Muscle layer of colon (tissue), 2 donors: ENCODE data around the gene DNAH11.
"Not testable (repeated sequence)": the region's sequence is repeated elsewhere in the genome, so short reads cannot be mapped to it uniquely, and the experiment has no call there.

ENCODE experiments used
- H3K27ac ChIP-seq: one replicate; pipeline ENCODE4 v1.7.0; 2013; ENCODE audit warnings: low read depth, mild to moderate bottlenecking, low read length, moderate library complexity
- H3K27me3 ChIP-seq, 2 donors: one replicate each; pipeline ENCODE4 v1.7.0; 2013; ENCODE audit warnings: low read length in 2 of 2, mild to moderate bottlenecking in 2 of 2; ENCODE audit not compliant: insufficient read depth in 2 of 2, control insufficient read depth in 1 of 2
- H3K36me3 ChIP-seq: one replicate; pipeline ENCODE4 v1.7.0; 2013; ENCODE audit warnings: mild to moderate bottlenecking, low read length; ENCODE audit not compliant: insufficient read depth
- H3K4me1 ChIP-seq: one replicate; pipeline ENCODE4 v1.7.0; 2013; ENCODE audit warnings: mild to moderate bottlenecking, low read length; ENCODE audit not compliant: insufficient read depth
- H3K4me3 ChIP-seq, 2 donors: one replicate each; pipeline ENCODE4 v1.7.0; 2013; ENCODE audit warnings: low read length in 2 of 2, low read depth in 1 of 2, mild to moderate bottlenecking in 1 of 2, moderate library complexity in 1 of 2
- H3K9ac ChIP-seq: one replicate; pipeline ENCODE4 v1.7.0; 2013; ENCODE audit warnings: low read length
- H3K9me3 ChIP-seq: one replicate; pipeline ENCODE4 v1.7.0; 2013; ENCODE audit warnings: mild to moderate bottlenecking, low read length
- donor health status: abdominal sarcoma.
- donor health status: Adenocarcinoma of cecum.

DNAH11 gene

DNA sequence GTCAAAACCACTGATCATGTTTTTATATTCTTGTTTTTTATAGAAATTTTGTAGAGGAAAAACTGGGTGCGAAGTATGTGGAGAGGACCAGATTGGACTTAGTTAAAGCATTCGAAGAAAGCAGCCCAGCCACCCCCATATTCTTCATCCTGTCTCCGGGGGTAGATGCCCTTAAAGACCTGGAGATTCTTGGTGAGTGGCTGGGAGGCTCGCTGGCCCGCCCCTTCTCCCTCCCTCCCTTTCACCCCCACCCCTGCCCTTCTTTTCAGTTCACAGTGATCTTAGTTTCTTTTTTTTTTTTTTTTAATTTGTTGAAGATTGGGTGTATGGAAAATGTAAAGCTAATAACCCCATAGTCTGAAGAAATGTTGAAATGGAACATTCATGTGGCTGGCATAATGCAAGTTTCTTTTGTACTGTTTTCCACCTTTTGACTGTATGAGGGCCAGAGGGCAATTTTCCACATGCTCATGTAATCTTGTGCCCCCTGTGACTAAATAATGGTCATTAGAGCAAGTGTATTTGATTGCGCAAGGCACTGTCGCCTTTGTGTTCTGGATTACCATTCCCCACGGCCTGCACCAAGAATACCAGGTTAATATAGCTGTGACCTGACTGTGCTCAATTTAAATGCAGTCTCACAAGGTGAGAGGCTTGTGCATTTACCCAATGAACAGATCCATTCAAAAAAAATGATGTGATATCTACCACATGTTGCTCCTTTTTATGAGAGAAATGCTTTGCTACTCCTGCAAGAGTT, 325.2 kb downstream of the DNAH11 start:
- Histone ChIP-seq H3K4me3 (no peak overlapping the region), H3K27me3 (no peaks in the 10 kb centered on the region), H3K36me3 (no peaks in the 10 kb centered on the region), H3K9ac (no peak overlapping the region), H3K9me3 (no peaks in the 10 kb centered on the region), H3K4me1 (no peaks in the 10 kb centered on the region), H3K27ac (no peak overlapping the region)

DNA sequence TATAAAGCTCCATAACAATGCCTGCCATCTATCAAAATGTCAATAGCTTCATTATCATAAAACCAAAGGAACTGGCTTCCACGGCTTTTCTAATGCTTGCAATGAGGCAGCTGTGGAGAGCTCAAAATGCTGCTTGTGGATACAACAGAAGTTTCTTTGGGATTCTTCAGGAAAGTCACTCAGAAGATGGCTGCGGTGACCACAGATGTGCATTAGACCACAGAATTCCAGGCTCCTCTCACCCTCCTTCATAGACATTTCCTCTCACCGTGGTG, 325.7 kb downstream of the DNAH11 start:
- Histone ChIP-seq H3K4me1 (no peaks in the 10 kb centered on the region), H3K27ac (no peak overlapping the region), H3K9ac (no peak overlapping the region), H3K4me3 (no peak overlapping the region), H3K36me3 (no peaks in the 10 kb centered on the region), H3K9me3 (no peaks in the 10 kb centered on the region), H3K27me3 (no peaks in the 10 kb centered on the region)

DNA sequence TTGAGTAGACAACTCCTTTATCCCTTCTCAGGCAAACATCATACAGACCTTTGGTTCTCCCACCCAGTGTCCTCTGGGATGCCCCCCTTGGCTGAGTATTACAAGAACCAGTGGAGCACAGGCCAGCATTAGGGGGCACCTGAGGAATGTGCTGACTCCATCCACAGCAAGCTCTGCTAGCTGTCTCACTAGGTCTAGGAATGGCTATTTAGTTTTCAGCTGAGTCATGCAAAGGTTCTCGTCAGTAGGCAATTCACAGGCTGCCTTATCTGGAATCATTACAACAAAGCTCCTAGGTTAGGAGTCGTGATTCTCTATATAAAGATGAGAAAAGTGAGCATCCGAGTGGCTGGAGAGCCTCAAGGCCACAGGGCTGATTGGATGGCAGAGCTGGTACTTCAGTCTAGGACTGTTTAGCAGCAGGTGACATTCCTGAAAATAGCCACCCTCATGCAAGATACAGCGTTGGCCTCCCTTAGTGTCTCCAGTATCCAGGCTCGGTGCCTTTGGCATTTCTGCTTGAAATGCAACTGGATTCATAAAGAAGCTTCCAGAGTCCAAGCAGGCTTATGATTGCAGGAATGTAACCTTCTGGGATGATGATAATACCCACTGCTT, 327.1 kb downstream of the DNAH11 start:
- no peaks in the 10 kb centered on the region for H3K36me3 ChIP-seq
- no peak overlapping the region for H3K27ac ChIP-seq
- H3K4me3 ChIP-seq = no peak overlapping the region
- no peaks in the 10 kb centered on the region for H3K9me3 ChIP-seq
- no peaks in the 10 kb centered on the region for H3K27me3 ChIP-seq
- H3K9ac ChIP-seq = no peak overlapping the region
- no peaks in the 10 kb centered on the region for H3K4me1 ChIP-seq

DNA sequence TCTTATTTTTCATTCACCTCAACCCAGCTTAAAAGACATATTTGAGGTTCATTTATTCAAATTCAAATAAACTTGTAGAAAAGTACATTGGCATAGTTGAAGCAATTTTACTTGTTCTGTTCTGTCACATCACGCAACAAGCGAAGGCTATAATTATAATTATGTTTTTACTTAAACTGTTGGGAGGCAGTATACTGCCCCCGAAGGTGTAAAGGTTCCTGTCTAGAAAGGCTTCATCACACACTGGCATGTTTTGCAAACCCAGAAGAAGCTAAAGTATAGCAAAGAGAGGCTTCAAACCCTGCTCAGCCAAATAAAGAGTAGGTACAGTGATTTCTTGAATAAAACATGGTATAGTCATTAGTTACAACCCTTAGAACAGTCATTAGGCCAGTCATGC, 340.2 kb downstream of the DNAH11 start:
- H3K4me1 ChIP-seq = no peaks in the 10 kb centered on the region
- no peak overlapping the region for H3K4me3 ChIP-seq
- H3K36me3 ChIP-seq = no peaks in the 10 kb centered on the region
- H3K9me3 ChIP-seq = no peaks in the 10 kb centered on the region
- no peak overlapping the region for H3K27ac ChIP-seq
- no peaks in the 10 kb centered on the region for H3K27me3 ChIP-seq
- no peak overlapping the region for H3K9ac ChIP-seq

DNA sequence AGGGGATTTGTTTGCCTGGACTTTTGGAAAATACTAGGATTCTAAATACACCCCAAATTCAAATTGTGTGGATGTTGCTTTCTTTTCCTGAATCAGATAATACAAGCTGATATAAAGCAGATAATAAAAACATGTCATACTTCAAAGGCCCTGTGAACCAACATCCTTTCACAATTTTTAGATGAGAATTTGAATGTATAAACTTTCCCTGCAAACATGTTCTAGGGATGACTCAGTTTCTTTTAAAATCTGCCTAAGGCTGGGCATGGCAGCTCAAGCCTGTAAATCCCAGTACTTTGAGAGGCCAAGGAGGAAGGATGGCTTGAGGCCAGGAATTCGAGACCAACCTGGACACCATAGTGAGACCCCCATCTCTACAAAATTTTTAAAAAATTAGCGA, 340.7 kb downstream of the DNAH11 start:
- H3K4me3 ChIP-seq, H3K4me1 ChIP-seq, H3K36me3 ChIP-seq, H3K27ac ChIP-seq, H3K9ac ChIP-seq, H3K9me3 ChIP-seq, H3K27me3 ChIP-seq: not testable (repeated sequence)

DNA sequence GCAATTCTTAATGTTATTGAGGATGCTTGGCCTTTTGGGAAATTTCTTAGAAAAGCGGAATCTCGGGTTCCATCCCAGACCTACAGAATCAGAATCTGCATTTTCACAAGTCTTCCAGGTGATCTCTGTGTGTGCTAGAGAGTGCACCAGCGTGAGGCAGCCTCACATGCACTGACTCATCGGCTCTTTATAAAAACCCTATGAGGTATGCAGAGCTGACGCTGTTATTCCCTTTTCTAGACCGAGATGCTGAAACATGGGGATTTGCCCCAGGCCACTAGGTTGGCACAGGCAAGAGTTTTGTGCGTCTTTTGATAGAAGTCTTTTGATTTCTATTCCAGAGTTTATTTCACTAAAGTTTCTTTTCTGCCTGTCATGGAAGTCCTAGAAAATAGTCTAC, 341.7 kb downstream of the DNAH11 start:
- Histone ChIP-seq H3K4me1 (no peaks in the 10 kb centered on the region), H3K27me3 (no peaks in the 10 kb centered on the region), H3K9ac (no peak overlapping the region), H3K4me3 (no peak overlapping the region), H3K36me3 (no peaks in the 10 kb centered on the region), H3K9me3 (no peaks in the 10 kb centered on the region), H3K27ac (no peak overlapping the region)

DNA sequence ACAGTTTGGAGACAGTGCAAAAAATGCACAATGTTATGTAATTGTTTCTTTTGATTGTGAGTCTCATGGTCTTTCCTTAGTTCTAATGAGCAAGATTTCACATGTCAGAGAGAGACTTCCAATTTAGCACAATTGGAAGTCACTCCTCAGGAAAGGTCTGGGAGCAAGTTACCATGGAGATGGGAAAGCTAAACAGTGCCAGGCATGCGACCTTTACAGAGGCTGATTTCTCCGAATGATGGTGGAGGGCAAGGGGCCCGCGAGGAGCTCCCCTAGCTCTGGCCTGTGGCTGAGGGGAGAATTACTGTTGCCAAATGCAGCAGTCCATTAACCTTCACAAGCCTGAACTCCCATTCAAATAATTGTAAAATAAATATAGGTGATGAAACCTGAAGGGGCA, 343.6 kb downstream of the DNAH11 start:
- Histone ChIP-seq H3K27me3 (no peaks in the 10 kb centered on the region), H3K36me3 (no peaks in the 10 kb centered on the region), H3K27ac (no peak overlapping the region), H3K9me3 (no peaks in the 10 kb centered on the region), H3K4me1 (no peaks in the 10 kb centered on the region), H3K4me3 (no peak overlapping the region), H3K9ac (no peak overlapping the region)

DNA sequence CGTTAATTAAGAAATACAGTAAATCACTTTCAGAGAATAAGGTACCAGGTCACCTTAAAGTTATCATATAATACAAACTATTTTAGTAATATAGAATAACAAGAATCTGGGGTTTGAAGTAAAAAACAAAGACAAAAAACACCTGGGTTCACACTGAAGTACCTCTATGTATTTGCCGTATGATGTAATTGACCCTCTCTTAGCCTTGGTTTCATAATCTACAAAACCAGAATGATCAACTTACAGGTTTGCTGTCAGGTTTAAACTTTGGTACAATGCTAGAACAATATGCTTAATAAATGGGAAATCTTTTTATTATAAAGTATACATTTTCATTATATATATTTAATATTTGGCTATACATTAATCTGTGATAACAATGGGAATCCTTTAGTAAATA, 344.5 kb downstream of the DNAH11 start:
- Histone ChIP-seq H3K9ac (no peak overlapping the region), H3K9me3 (no peaks in the 10 kb centered on the region), H3K27ac (no peak overlapping the region), H3K36me3 (no peaks in the 10 kb centered on the region), H3K27me3 (no peaks in the 10 kb centered on the region), H3K4me3 (no peak overlapping the region), H3K4me1 (no peaks in the 10 kb centered on the region)

DNA sequence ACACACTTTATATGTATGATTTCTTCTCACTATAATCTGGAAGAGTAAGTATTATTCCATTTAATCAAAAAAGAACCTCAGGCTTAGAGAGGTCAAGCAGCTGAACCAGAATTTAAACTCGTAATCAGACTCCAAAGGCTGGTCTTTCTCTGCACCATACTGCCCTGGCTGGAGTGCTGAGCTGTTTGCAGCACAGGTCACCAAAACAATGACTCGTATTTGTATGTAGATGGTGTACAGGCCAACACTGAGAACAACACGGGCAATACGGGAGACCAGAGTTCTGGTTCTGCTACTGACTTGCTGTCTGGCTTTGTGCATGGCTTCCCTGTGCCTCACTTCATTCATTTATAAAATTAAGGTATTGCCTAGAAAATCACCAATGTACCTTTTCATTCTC, 344.9 kb downstream of the DNAH11 start:
- Histone ChIP-seq H3K4me3 (no peak overlapping the region), H3K9ac (no peak overlapping the region), H3K27me3 (no peaks in the 10 kb centered on the region), H3K27ac (no peak overlapping the region), H3K4me1 (no peaks in the 10 kb centered on the region), H3K36me3 (no peaks in the 10 kb centered on the region), H3K9me3 (no peaks in the 10 kb centered on the region)

DNA sequence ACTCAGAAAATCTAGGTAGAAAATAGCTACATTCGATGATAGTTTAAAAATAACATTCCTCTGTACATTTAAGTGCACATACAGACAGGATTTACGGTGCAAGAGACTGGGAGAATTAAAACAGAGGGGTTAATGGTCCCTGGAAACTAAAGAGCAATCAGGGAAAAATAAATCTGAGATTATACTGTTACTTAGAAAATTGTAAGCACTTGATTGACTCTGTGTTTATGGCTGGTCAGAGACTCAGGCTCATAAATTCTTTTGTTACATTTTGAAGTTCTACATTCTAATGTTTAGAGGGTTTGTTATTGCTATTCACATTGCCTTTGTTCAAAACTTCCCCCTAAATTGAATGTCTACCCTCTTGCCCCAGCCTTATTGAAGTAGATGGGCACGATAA, 348.5 kb downstream of the DNAH11 start:
- Histone ChIP-seq H3K9me3 (no peaks in the 10 kb centered on the region), H3K27me3 (no peaks in the 10 kb centered on the region), H3K27ac (no peak overlapping the region), H3K36me3 (no peaks in the 10 kb centered on the region), H3K9ac (no peak overlapping the region), H3K4me3 (no peak overlapping the region), H3K4me1 (no peaks in the 10 kb centered on the region)

DNA sequence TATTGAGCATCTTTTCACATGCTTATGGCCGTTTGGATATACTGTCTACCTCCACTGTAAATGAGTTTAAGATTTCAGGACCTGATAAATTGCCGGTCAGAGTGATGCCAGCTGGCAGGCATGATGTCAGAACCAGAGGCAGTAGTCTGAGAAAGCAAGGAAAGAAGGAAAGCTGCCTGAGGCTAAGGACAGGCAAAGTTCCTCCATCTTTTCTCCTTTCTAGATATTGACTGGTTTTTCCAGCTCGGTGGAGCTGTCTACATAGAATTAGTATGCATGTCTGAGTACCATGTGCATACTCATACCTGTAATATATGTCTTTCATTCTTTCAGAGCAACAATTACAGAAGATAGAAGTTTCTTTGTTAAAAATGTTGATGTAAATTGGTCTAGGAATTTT, 350.6 kb downstream of the DNAH11 start:
- no peak overlapping the region for H3K4me3 ChIP-seq
- H3K9me3 ChIP-seq = no peaks in the 10 kb centered on the region
- H3K9ac ChIP-seq = no peak overlapping the region
- H3K27ac ChIP-seq = no peak overlapping the region
- H3K36me3 ChIP-seq = no peaks in the 10 kb centered on the region
- no peaks in the 10 kb centered on the region for H3K4me1 ChIP-seq
- no peaks in the 10 kb centered on the region for H3K27me3 ChIP-seq

DNA sequence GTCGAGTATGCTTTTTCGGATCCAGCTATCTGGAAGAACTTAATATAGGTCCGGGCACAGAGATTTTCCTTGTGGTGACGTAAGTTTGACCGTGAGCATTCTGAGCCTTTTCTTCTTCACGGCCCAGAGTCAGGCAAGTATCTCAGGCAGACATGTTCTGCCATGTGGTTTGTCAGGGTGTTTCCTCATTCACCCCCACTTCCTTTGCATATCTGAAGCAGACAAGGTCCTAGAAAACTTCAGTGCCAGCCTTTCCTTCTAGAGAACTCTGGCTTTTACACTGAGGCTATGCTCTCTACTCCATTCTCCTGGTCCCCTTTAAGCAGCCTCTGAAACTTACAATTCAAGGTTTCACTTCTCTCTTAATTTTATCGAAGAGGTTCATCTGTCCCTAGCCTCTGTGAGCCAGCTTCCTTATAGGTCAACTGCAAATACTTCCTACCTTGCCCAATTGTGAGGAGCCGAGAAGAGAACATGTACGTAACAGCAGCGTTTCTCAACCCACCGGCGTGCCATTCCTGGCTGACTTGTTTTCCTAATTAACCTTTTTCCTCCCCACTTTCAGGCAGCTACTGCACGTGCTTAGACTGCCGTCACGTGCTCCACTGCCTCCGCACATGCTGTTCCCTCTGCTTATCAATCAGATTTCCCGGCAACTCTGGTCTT, 355.6 kb downstream of the DNAH11 start:
- no peak overlapping the region for H3K4me3 ChIP-seq
- no peak overlapping the region for H3K9ac ChIP-seq
- H3K27me3 ChIP-seq = no peaks in the 10 kb centered on the region
- H3K4me1 ChIP-seq = no peaks in the 10 kb centered on the region
- no peaks in the 10 kb centered on the region for H3K9me3 ChIP-seq
- no peak overlapping the region for H3K27ac ChIP-seq
- peaks cover 33% of the 10 kb centered on the region for H3K36me3 ChIP-seq
